Omental fat pad (tissue), 4 donors: Measurements from ENCODE around the gene LIAS. TPM values are rescaled to one million over a fixed set of nuclear protein-coding genes. Genes with fewer than 3 reads are reported as not detected.

ENCODE experiments used
- ATAC-seq: fragments of 150-250 bp; one replicate; pipeline ENCODE4 v1.9.1; 2016; ENCODE audit warnings: mild to moderate bottlenecking, moderate library complexity; ENCODE audit not compliant: low FRiP score
- DNase-seq: peaks from one replicate; pipeline ENCODE4 v3.0.0-alpha.2; 2019; ENCODE audit warnings: low spot score
- total RNA-seq, 4 donors: library from RNA; depleted of rRNA; stranded (reverse); fragments of >200 nt; gene quantifications; one replicate each; pipeline ENCODE4 v1.1.0, GENCODE V29; 2016
- TF ChIP-seq, protein P1 (sequence below), 3 donors: fragments of 450-650 bp; IDR thresholded peaks; one replicate each; pipeline ENCODE4 v1.5.1; 2016 to 2017; ENCODE audit warnings: antibody characterized with exemption in 3 of 3, mild to moderate bottlenecking in 3 of 3, moderate library complexity in 2 of 3

The LIAS gene
- total RNA-seq, 4 donors from 2014 or later: 5.2 to 25.2 (median 10.4) TPM

- DNase-seq: no peak
- ATAC-seq: peak; percentile 93
- TF ChIP-seq, protein P1, sequence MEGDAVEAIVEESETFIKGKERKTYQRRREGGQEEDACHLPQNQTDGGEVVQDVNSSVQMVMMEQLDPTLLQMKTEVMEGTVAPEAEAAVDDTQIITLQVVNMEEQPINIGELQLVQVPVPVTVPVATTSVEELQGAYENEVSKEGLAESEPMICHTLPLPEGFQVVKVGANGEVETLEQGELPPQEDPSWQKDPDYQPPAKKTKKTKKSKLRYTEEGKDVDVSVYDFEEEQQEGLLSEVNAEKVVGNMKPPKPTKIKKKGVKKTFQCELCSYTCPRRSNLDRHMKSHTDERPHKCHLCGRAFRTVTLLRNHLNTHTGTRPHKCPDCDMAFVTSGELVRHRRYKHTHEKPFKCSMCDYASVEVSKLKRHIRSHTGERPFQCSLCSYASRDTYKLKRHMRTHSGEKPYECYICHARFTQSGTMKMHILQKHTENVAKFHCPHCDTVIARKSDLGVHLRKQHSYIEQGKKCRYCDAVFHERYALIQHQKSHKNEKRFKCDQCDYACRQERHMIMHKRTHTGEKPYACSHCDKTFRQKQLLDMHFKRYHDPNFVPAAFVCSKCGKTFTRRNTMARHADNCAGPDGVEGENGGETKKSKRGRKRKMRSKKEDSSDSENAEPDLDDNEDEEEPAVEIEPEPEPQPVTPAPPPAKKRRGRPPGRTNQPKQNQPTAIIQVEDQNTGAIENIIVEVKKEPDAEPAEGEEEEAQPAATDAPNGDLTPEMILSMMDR (IDR thresholded peaks at IDR 0.05): peak in 2 of 3 donors; percentile 39 to 52
Observed at GRCh38 chr4:39469429-39470077, 10.7 kb downstream of the LIAS start.

GRCh38 chr4:39470402-39470801 is 11.5 kb downstream of the LIAS start:
- ATAC-seq (no peak), DNase-seq (no peak)
- TF ChIP-seq, protein P1 (IDR thresholded peaks at IDR 0.05): no peak

- DNase-seq (no peak), ATAC-seq (peak; percentile 31)
- TF ChIP-seq, protein P1 (IDR thresholded peaks at IDR 0.05): no peak
Observed at GRCh38 chr4:39472396-39472795, 13.5 kb downstream of the LIAS start.

- ATAC-seq: peak; percentile 59
- TF ChIP-seq, protein P1 (IDR thresholded peaks at IDR 0.05): no peak
Observed at GRCh38 chr4:39476187-39476895, 17.5 kb downstream of the LIAS start.

DNA sequence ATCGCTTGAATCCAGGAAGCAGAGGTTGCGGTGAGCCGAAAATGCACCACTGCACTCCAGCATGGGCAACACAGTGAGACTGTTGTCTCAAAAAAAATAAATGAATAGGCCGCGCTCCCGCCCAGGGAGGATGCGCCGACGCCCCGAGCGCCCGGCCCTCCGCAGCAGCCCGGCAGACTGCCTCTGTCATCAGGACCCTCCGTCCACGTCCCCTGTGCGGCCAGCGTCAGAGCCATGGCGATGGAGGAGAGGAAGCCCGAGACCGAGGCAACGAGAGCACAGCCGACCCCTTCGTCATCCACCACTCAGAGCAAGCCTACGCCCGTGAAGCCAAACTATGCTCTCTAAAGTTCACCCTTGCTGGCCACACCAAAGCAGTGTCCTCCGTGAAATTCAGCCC is 21.4 kb downstream of the LIAS start:
- DNase-seq (no peak), ATAC-seq (no peak)
- TF ChIP-seq, protein P1 (IDR thresholded peaks at IDR 0.05): no peak

More at GRCh38 chr4:39476187-39476895, 17.5 kb downstream of the LIAS start:
- no peak for DNase-seq

DNA sequence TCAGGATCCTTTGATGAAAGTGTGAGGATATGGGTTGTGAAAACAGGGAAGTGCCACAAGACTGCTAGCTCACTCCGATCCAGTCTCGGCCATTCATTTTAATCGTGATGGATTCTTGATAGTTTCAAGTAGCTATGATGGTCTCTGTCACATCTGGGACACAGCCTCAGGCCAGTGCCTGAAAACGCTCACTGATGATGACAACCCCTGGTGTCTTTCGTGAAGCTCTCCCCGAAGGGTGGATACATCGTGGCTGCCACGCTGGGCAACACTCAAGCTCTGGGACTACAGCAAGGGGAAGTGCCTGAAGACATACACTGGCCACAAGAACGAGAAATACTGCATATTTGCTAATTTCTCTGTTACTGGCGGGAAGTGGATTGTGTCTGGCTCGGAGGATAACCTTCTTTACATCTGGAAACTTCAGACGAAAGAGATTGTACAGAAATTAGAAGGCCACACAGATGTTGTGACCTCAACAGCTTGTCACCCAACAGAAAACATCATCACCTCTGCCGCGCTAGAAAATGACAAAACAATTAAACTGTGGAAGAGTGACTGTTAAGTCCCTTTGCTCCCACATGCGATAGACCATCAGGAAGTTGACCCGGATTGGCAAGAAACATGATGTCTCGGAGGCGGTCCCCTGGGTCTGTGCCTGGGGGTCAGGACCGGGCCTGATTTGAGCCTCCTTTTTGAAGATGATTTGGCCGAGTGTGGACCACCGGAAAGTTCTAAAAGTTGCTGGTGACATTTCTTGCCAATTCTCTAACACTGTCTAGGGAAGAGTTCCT is 22.2 kb downstream of the LIAS start:
- no peak for DNase-seq
- TF ChIP-seq, protein P1 (IDR thresholded peaks at IDR 0.05): no peak
- no peak for ATAC-seq
